Measurements from ENCODE around the gene NFIA. TPM values are rescaled to one million over a fixed set of nuclear protein-coding genes. Genes with fewer than 3 reads are reported as not detected.

The NFIA gene
- total RNA-seq, 1 experiment from 2014 or later: 0.35 TPM

- Histone ChIP-seq H3K27ac (ENCODE audit: insufficient read length, low read depth, low read length) (no peak overlapping the region), H3K79me1 (ENCODE audit: insufficient read depth, low read depth, low read length, poor library complexity, severe bottlenecking) (no peaks in the 10 kb centered on the region), H2AFZ (ENCODE audit: low read length) (peak overlapping the region; percentile 45), H2BK15ac (ENCODE audit: low read depth, low read length) (no peak overlapping the region), H3T11ph (ENCODE audit: low read length) (no peak overlapping the region), H2BK120ac (ENCODE audit: low read depth, low read length, poor library complexity, severe bottlenecking) (no peak overlapping the region), H3K9ac (ENCODE audit: extremely low read depth, insufficient read length, low read length) (no peak overlapping the region), H3K4me1 (ENCODE audit: insufficient read depth, low read length) (peaks cover 3% of the 10 kb centered on the region; the same call in 1 of the 2 replicates), H2BK12ac (ENCODE audit: insufficient read length, low read depth, low read length) (no peak overlapping the region), H2AK5ac (ENCODE audit: insufficient read length, low read length) (no peak overlapping the region), H3K23ac (ENCODE audit: insufficient read length, low read depth, low read length) (no peak overlapping the region), H3K27me3 (ENCODE audit: insufficient read depth, low read length) (no peaks in the 10 kb centered on the region), H3K23me2 (ENCODE audit: insufficient read length, low read depth, low read length, poor library complexity, severe bottlenecking) (no peaks in the 10 kb centered on the region), H4K91ac (ENCODE audit: insufficient read length, low read depth, low read length) (no peak overlapping the region), H4K20me1 (ENCODE audit: control insufficient read depth, insufficient read depth, insufficient read length) (no peaks in the 10 kb centered on the region), H2BK5ac (ENCODE audit: insufficient read length, low read length) (no peak overlapping the region), H4K8ac (replicated peaks; ENCODE audit: insufficient read length, low read depth, low read length) (no peak overlapping the region), H3K14ac (ENCODE audit: insufficient read depth, low read length) (no peak overlapping the region), H2BK20ac (ENCODE audit: low read depth, low read length, poor library complexity, severe bottlenecking) (no peak overlapping the region), H3K9me3 (ENCODE audit: control insufficient read depth, low read depth, low read length) (no peaks in the 10 kb centered on the region), H3K18ac (ENCODE audit: insufficient read length, low read depth, low read length) (no peak overlapping the region), H3K4ac (ENCODE audit: low read depth, low read length) (no peak overlapping the region), H3K56ac (ENCODE audit: insufficient read length, low read depth, low read length) (no peak overlapping the region), H3K79me2 (ENCODE audit: insufficient read depth, low read length) (no peaks in the 10 kb centered on the region), H4K5ac (ENCODE audit: insufficient read length, low read depth, low read length) (no peak overlapping the region), H3K4me2 (ENCODE audit: insufficient read depth, insufficient read length, low read length) (no peak overlapping the region)
- DNase-seq: no peak
- TF ChIP-seq CTCF (conservative IDR thresholded peaks at IDR 0.05): no peak
- WGBS (ENCODE audit: extremely low coverage, insufficient read length, low lambda C conversion rate): no CpG with 5 or more reads among the region's 5 CpGs
- H3K4me1 Mint-ChIP-seq: peaks cover 11 to 14% of the 10 kb centered on the region in 2 experiments
- H3K4me3 Mint-ChIP-seq: no peak overlapping the region
- no peaks in the 10 kb centered on the region for H3K9me3 Mint-ChIP-seq
- no peak overlapping the region for H3K27ac Mint-ChIP-seq
- no peaks in the 10 kb centered on the region for H3K27me3 Mint-ChIP-seq (ENCODE audit: low read depth)
- no peaks in the 10 kb centered on the region for H3K36me3 Mint-ChIP-seq (ENCODE audit: insufficient read depth in 1 of 3, low read depth in 3 of 3)
These were observed 91.9 kb downstream of the NFIA start for GRCh38 chr1:61174060-61174795.

Measured in H9 (cell line).